HG02943 (cell line): ENCODE results near the gene TK2.
"Not testable (repeated sequence)": the region's sequence is repeated elsewhere in the genome, so short reads cannot be mapped to it uniquely, and the experiment has no call there.

ENCODE experiments used
- ATAC-seq: cut with Tn5 transposase; IDR thresholded peaks from one replicate; pipeline ENCODE4 v1.9.1; 2021; ENCODE audit warnings: mild to moderate bottlenecking, low read depth, moderate library complexity; ENCODE audit not compliant: unreplicated experiment

The TK2 gene

DNA sequence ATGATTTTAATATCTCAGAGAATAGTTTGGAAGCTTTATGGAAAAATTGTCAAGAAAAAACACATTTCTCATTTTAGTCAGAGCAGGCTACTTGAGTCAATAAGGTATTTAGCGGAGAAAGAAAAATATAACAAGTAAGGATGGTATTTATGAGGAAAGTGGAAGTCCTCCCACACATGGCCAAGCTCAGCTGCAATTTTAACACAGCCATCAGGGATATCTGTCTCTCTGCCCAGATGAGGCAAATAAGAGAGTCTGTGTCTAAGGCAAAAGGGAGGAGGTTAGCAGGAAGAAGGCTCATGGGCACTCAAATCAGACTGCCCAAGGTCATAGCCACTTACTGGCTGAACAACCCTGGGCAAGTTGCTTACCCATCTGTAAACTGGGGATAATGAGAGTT lies 24.2 kb upstream of the TK2 start:
- ATAC-seq, result no peak

DNA sequence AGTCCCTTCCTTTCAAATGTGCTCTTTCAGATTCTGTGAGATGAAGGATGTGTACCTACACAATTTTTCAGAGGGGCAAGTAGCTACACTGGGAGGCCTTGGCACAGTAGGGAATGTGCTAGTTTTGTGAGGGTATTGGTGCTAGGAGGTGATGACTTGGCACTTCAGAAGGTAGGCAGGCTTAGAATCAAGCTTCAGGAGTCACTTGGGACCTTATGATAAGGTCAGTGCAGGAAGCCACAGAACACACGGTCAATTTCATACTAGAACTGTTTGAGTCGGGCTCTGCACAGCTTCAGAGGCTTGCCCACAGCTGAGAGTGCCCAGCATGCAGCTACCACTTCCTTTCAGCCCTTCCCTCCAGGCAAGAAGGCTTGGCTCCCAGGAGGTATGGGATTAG lies 22.4 kb upstream of the TK2 start:
- ATAC-seq, result no peak

DNA sequence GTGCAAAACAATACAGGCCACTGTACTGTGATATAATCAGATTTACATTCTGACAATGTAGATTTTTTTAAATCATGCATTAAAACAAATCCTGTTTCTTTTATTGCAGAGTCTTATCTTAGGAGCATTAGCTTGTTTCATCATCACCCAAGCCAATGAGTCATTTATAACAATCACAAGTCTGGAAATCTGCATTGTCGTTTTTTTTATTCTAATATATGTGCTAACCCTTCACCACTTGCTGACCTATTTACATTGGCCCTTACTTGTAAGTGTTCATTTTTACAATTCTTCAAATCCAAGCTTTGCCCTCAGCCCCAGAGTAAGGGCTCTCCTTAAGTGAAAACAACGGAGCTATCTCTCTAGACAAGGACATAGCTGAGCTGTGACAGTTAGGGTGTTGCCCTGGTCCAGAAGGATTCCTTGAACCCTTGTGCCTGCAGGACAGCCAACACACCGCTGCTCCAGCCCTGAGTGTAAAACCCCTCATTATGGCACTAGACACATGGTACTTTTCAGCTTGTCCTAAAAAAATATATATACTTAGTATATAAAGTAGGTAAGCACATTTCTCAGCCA lies 20.0 kb upstream of the TK2 start:
- ATAC-seq, result no peak

DNA sequence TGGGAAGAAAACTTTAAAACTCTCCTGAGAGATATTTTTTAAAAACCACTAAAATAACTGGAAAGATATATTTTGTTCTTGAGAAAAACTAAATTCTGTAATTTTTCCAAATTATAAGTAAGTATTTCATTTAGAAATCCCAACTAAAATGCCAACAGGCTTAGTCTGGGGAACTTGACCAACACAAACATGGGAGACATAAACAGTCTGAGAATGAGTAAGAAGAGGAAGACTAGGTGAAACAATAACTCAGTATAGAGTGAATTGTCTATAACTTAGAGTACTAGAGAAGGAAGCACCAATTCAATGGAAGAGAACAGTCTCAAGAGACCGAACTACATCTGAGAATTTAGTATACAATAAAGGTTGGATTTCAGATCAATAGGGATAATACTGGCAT lies 19.2 kb upstream of the TK2 start:
- no peak for ATAC-seq

DNA sequence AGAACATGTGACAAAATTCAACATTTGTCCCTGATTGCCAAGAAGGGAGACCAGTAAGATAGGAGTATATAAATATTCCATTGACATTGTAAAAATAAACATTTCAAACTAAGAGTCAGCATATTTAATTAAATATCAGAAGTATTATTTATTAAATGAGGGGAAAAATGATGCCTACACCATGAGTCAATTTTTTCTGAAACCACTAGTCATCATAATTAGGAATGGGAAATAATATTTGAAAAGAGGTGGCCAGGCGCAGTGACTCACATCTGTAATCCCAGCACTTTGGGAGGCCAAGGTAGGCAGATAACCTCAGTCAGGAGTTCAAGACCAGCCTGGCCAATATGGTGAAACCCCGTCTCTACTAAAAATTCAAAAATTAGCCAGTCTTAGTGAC lies 18.4 kb upstream of the TK2 start:
- no peak for ATAC-seq

DNA sequence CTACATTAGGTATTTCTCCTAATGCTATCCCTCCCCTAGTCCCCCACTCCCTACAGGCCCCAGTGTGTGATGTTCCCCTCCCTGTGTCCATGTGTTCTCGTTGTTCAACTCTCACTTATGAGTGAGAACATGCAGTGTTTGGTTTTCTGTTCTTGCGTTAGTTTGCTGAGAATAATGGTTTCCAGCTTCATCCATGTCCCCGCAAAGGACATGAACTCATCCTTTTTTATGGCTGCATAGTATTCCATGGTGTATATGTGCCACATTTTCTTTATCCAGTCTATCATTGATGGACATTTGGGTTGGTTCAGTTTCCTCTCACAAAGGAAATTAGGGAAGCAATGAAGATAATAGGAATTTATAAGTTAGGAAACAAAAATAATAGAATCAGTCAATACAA lies 17.3 kb upstream of the TK2 start:
- ATAC-seq, result not testable (repeated sequence)

DNA sequence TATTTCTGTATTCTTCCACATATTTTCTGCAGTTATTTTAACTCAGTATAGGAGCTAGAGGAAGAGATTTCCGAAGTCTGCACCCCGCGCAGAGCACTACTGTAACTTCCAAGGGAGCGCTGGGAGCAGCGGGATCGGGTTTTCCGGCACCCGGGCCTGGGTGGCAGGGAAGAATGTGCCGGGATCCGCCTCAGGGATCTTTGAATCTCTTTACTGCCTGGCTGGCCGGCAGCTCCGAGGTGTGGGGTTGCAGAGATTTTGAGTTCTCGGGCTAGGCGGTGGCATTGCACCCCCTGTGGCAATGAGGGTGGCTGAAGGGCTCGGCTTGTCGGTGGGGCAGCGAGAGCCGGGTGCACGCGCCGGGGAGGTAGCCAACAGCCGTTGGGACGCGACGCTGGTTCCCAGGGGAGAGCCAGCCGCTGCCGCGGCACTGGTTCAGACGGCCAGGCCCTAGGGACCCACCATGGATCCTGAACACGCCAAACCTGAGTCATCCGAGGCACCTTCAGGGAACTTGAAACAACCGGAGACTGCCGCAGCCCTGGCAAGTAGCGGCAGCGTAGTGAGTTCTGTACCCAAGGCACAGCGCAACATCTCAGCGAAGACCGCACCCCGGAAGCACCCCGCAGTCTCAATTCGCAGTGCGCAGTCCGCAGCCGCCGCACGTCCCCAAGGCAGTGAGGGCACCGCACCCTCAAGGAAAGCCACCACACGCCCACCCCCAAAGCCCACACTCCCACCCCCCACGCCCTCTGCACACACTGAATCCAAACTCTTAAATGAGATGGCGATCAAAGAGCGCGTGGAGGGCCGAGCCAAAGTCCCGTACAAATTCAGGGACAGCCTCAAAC lies 16.4 kb upstream of the TK2 start, which contains the start of gene CMTM1:
Gene CMTM1, plus strand, starts transcription at position 389 of the 851 bp plus-strand sequence. Its CDS starts 75 bp downstream, at position 464.
- ATAC-seq, result no peak

DNA sequence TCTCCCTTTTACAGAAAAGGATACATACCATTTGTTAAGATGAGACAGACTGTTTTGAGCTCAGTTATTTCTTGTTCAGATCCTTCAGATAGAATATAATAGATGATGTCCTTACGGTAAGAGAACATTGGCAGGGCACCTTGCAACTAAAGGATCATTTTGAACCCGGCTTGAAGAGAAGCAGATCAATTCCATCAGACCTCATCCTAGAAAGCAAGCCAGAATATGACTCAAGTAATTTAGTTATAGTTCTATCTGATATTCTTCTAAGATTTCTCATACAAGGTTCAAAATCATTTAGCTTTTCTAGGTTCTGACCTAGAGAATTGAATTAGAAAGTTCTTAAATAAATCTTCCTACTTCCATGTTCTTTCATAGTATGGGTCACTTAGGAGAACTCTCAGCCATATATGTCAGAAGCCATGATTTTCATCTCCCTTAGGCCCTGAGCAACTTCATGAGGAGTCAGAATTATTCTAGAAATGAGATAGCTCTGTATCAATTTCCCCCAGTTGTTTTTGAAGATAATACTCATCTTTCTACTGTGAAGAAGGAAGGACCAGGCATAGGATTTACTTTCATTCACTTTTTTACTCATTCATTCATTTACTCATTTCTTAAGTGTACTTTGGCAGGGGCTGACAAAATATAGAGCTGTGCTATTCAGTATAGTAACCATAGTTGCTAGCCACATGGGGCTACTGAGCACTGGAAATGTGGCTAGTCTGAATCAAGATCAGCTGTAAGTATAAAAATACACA lies 13.8 kb upstream of the TK2 start:
- ATAC-seq, result no peak

DNA sequence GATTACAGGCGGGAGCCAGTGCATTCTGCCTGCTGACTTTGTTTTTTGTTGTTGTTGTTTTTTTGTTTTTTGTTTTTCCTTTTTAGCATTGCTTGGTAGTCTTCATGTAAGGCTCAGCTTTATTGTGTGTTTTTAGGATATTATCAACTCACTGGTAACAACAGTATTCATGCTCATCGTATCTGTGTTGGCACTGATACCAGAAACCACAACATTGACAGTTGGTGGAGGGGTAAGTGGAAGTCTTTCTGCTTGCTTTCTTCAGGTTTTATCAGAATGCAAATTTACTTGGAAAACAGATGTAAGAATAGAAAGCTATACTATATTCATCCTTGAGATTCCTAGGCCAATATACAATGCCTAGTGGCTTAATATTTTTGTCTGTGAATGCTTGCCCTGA lies 13.1 kb upstream of the TK2 start:
- ATAC-seq, result no peak

DNA sequence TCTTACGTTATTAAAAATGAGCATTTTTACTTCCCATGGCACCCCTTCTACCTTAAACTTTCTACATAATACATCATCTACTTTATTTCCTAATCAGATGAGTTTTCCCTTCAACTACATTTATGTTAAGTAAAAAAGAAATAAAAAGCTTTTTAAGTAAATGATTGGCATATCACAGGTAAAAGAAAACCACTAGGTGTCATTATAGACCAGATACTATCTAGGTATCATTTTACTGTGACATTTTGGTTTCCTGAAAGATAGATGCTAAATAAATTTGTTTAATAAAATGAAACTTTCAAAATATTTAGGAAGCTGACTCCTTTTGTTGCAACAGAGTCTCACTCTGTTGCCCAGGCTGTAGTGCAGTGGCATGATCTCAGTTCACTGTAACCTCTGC lies 12.5 kb upstream of the TK2 start:
- ATAC-seq, result no peak

DNA sequence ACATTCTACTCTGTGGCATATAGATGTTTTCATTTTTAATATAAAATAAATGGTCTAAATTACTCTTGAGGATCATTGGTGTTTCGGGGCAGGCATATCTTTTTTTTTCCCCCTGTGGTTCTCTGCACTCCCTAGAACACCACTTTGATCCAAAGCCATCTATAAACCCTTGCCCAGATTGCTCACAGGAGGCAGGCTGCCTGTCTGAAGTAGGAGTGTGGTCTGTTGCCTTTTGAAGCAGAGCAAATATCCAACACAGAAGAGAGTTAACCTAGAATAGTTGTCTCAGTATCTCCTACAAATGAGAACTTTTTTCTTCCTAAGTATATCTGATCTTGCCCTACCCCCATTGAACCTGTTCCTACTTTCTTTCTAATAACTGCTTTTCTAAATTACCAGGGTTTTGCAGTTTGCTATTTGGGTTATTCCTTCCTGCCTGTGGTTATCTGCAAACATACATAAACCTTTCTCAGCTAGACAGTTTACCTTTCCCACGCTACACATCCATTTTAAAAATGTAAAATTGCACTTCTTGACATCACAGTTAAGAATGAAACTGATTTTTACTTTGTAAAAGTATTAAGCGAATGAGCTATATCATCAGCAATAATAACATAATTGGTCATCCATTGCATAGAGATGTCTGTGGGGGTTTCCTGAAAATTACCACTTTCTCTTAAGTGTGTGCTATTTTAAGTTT lies 11.6 kb upstream of the TK2 start:
- no peak for ATAC-seq

DNA sequence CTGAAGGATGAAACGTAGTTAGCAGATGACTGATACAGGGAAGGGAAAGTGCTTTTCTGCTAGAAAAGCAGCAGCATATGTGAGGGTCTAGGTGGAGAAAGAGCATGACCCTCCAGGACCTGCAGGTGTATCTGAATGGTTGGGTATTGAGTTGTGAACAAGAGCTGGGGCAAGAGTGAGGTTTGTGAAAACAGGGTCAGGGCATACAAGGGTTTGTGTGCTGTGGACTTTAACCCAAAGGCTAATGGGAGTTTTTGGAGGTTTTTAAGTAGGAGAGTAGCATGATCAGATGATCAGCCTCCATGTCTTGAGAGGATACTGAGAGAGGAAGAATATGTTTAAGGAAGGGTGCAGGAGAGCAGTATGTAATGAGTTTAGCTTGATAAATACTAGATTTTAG lies 10.2 kb upstream of the TK2 start:
- no peak for ATAC-seq

DNA sequence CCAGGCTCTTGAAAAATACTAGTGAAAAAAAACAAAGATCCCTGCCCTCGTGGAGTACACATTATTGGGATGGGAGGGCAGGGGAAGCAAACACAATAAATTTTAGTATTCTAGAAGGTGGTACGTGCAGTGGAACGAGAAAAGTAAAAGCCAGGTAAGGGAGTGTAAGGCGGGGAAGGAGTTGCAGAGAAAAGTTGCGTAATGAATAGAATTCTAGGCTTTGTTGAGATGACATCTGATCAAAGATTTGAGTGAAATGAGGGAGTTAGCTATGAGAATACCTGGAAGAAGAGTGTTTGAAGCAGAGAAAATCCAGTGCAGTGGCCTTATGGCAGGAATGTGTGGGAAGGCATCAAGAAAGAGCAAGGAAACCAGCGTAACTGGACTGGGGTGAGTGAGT lies 4.6 kb upstream of the TK2 start:
- no peak for ATAC-seq

DNA sequence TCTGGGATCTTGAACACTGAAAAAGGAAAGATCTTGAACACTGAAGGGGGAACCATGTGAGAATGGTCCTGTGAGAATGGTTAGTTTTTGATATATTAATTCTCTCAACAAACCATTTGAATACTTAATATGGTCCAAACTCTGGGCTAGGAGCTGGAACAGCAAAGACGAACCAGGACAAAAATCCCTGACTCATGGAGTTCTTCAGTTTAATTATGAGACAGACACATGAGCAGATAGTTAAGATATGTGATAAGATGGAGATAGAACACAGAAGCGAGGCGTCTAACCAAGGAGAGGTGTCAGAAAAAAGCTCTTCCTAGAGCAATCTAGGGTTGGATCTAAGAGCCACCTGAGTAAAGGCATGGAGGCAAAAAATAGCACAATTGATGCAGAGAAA lies 4.1 kb upstream of the TK2 start:
- no peak for ATAC-seq

DNA sequence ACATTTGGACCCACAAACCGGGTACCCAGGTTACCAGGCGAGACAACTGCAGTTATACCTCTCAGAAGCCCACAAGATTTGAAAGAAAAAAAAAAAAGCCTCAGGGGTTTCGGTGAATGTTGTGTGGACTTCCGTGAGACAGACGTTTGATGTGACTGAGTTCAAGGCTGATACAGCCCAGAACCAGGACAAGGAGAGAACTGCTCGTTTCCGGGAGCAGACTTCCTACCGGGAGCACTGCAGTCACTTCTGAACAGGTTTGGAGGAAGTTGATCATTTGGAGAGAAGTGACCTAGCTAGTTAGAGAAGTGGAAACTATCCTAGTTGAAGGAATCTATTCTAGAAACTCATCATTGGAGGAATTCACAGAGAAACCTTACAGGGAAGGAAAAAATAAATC lies 3.3 kb upstream of the TK2 start:
- ATAC-seq, result no peak

DNA sequence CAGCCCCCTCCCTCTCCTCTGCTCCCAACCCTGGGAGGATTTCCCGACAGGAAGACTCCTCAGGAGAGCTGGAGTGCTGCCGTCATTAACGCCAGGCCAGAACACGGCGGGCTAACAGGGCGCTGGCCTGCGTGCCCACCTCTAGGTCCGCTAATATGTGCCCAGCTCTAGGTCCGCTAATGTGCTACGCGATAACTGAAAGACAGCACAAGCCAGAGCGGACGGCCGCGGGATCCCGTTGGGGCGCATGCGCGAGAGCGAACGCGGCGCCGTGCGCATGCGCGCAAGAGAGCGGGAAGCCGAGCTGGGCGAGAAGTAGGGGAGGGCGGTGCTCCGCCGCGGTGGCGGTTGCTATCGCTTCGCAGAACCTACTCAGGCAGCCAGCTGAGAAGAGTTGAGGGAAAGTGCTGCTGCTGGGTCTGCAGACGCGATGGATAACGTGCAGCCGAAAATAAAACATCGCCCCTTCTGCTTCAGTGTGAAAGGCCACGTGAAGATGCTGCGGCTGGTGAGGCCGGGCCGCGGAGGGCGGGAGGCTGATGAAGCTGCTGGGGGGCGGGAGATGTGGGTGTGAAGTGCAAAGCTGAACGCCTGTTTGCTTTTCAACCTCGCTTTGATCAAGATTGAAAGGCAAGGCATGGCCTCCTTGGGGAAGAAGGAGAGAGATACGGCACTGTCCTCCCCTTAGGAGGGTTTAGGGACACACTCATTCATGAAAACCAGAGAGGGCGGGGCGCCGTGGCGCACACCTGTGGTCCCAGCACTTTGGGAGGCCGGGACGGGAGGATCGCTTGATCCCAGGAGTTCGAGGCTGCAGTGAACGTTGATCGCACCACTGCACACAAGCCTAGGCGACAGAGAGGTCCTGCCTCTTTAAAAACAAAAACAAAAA lies 2.6 kb upstream of the TK2 start, which contains the start of gene CKLF:
Gene CKLF, plus strand, starts transcription at position 291 of the 892 bp plus-strand sequence. Its CDS starts 140 bp downstream, at position 431.
- peak; percentile 76 for ATAC-seq

DNA sequence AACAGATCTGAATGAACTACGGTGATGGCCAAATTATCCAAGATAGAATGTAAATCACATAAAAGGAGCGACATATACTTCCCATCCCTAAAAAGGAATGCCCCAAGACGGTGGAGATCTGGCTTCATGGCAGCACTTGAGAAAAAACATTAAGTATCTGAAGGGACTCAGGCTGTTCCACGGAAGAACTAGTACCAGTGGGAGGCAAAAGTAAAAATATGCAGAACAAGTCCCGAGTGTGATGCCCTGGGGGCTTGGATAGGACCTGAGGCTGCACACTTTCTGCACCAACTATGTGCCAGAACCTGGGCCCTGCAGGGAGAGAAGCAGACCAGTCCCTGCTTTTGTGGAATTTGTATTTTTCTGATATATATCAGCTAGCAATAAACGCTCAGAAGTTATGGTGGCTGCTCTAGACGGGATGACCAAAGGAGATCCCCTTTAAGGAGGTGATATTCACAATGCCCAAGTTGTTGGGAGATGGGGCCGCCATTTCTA lies 1.9 kb upstream of the TK2 start:
- no peak for ATAC-seq

DNA sequence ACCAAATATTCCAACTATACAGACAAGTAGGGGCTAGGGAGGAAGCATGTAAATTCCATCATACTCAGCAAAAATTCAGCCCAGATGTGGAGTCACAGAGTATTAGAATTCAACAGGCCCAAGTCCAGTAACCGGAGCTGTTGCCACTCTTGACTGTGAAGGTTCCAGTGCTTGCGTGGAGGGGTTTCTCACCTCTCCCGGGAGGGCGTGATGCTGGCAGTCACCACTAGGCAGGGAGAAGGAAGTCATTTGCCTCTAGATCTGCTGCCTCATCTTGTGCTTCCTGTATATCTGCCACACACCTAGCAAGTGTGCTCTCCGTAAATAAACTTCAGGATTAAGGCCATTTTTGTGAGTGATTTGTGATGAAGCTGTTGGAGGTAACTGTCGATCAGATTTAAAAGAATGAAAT lies 1.4 kb upstream of the TK2 start:
- no peak for ATAC-seq

DNA sequence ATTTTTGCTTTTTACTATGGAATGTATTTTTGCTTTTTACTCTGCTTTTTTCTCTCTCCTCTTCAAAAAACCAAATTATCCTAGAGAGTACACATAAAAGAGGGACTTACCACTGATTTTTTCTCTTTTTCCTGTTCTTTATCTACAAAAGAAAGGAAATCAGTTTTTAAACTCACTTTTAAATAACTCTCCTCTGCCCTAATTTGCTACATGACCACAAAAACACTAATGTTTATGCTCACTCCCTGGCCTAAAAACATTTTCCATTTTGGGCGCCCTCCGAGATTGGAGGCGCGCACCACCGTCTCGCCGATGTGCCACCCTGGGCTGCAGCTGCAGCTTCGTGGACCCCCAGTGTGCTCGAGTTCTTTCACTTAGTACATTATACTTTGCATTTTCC lies 1.1 kb downstream of the TK2 start:
- ATAC-seq, result no peak

DNA sequence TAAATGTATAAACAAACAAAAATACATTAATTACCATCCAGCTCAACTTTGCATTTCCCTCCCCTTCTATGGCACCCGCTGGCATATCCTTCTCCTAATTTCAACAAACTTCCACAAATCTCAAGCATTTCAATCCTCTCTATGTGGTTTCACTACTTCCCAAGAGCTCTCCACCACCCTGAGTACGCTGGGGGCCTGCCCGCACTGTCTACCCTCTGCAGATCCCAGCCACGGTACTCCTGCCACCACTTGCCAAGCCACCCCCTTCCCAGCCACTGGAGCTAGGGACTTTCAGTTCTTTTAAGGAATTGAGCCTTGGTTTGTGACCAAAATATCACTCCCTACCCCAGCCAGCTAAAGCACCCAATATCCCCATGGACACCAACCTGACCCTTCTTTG lies 1.9 kb downstream of the TK2 start:
- ATAC-seq, result no peak
